ENCODE measurements around the gene OR2C3. TPM values are rescaled to one million over a fixed set of nuclear protein-coding genes. Genes with fewer than 3 reads are reported as not detected.
"Not testable (repeated sequence)": the region's sequence is repeated elsewhere in the genome, so short reads cannot be mapped to it uniquely, and the experiment has no call there.

Gene OR2C3
- total RNA-seq, 1 experiment from 2014 or later, result not detected

DNA sequence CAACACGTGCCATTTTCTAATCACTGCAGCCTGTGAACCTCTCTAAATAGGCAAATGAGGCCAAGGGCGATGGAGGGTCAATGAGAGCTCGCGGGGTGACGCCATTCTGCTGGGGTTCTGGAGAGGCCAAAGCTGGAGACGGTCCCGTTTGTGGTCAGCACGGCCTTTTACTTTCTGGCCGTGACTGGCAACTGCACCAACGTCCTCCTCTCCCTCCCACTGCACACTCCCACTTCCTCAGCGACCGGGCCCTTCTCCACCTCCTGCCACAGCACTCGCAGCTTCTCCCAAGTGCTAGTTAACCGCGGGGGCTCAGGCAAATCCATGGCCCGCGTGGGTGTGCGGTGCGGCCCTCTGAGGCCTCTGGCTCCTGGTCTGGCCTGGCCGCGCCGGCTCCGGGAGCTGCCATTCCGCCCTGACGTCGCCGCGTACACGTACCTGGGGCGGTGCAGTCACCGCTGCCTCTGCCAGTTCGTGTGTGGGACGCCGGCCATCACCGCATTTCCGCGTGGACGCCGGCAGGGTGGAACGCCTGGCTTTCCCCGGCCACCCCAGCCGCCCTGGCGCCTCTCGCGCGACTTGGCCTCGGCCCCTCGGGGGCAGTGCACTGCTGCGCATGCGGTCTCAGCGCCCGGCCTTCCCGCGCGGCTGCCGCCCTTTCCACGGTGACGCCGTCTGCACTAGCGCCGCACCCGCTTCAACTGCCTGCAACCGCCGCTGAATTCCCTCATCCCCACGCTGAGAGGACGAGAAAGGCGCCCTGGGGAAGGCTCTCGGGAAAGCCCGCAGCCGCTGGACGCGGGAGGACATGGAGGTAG lies 18.2 kb downstream of the OR2C3 start:
- DNase-seq (ENCODE audit: low spot score), result no peak

DNA sequence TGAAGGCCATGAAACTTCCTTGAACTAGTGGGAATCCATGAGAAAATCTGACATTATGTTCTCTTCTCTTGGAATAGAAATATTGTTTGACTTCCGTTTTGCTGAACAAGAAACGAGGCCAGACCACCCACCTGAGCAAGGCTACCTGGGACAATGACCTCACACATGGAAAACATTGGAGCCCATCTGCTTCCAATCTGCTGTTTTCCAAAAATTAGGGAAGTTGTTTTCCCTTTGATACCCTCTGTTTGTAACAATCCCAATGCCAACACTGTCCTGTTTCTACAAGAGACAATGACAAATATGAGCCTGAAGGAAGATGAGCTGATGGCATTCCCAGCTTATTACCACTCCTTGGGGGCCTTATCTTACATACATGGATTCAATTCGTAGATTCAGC lies 29.4 kb downstream of the OR2C3 start:
- DNase-seq (ENCODE audit: low spot score), result no peak

DNA sequence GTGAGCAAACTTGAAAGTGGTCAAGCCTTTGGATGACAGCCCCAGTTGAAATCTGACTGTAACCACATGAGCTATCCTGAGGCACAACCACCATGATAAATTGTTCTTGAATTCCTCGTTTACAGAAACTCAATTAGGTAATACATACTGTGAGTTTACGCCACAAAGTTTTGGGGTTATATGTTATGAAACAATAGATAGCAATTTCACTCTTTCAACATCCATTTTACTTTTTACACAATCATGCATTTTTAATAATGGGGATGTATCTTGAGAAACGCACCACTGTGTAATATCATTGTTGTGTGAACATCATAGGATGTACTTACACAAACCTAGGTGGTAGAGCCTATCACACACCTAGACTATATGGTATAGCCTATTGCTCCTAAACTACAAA lies 35.4 kb downstream of the OR2C3 start:
- DNase-seq (ENCODE audit: low spot score), result no peak

DNA sequence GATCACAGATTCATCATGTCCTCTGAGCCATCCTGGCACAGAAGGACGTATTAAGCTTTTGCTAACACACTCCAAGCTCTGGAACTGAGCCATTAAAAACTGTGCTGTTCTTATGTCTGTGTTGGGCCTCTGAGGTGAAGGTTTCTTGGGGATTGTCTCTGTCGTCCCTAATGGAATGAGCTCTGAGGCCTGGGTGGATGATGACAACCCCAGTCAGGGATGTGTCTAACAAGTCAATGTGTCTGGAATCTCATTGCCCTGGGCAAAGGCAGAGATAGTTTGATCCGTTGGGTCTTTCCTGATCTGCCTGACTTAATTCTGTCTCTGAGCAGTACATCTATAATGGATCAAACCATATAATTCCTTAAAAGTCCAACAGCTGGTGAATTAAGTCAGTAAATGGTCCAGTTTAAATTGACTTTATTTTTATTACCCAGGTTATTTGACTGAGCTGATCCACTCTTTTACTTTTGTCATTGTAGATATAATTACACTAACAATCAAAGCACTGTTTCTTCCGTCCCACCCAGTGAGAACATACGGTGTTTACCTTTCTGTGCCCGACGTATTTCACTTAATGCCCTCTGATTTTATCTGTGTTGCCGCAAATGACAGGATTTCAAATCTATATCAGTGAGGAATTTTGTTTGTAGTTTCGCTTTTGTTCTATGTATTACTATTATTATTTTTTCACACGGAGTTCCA lies 39.5 kb downstream of the OR2C3 start:
- DNase-seq (ENCODE audit: low spot score), result no peak

DNA sequence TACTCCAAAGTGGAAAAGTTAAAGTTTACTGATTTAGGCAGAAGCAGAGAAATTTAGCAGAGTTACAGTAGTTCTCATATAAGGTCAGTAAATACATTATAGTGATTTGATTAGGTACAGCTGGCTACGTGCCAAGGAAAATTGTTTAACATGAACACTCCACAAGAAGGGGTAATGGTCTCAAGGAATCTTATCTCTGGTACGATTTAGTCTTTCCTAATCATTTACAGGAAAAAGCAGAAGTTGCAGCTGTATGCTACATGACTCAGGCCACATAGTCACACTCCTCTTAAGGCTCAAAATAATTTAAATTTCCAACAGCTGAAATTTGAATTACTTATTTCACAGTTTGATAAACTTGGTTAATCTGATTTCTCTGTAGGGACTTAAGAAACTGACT lies 41.5 kb downstream of the OR2C3 start:
- no peak for DNase-seq (ENCODE audit: low spot score)

DNA sequence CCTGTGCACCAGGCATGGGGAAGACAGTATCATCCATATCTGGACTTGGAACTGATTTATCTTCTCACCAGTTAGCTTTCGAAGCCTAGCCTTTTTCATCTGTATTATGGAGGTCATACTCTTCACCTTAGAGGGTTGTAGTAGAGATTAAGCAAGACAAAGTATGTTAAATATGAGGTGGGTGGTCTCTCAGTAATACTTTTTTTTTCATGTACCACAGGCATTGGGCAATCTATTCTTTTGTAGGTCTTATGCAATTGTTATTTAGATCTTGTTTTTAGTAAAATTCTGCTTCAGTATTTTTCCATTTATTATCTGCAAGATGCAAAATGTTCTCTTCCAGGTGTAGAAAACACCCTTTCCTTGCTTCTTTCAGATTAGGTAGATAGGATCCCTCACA lies 43.1 kb downstream of the OR2C3 start:
- DNase-seq (ENCODE audit: low spot score), result no peak

DNA sequence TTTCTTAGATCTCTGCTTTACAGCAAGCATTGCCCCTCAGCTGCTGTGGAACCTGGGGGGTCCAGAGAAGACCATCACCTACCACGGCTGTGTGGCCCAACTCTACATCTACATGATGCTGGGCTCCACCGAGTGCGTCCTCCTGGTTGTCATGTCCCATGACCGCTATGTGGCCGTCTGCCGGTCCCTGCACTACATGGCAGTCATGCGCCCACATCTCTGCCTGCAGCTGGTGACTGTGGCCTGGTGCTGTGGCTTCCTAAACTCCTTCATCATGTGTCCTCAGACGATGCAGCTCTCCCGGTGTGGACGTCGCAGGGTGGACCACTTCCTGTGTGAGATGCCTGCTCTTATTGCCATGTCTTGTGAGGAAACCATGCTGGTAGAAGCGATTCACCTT lies 44.9 kb downstream of the OR2C3 start:
- DNase-seq (ENCODE audit: low spot score), result no peak

DNA sequence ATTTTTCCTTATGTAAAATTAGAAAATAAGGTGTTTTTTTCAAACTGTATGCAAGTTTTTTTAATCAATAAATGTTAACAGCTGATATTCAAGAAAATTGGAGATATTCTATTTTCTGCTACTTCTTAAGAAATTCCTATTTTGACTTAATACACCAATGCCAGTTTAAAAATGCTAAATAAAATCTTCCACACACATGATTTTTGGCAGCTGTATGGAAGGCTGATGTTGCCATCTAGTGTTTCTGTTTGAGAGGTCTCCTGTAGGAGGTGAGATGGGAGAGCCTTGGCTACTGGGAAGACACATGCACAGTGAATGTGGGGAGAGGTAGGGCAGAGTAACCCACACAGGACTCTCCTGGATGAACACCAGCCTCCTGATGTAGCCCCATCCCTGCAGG lies 49.2 kb downstream of the OR2C3 start:
- DNase-seq (ENCODE audit: low spot score), result peak; percentile 42

DNA sequence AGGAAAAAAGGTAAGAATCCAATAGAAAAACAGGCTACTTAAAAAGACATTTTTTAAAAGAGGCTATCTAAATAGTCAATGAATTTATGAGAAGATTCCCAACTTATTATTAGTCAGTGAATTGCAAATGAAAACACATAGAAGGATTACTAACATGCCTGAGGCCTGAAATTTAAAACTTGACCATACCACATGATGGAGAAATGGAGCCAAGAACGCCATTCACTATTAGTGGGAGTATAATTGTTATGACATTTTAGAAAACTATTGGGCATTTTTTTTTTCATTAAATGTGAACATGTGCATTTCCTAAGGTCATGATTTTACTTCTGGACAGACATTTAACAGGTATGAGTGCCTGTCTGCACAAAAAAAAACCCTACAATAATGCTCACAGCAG lies 53.5 kb downstream of the OR2C3 start:
- no peak for DNase-seq (ENCODE audit: low spot score)

DNA sequence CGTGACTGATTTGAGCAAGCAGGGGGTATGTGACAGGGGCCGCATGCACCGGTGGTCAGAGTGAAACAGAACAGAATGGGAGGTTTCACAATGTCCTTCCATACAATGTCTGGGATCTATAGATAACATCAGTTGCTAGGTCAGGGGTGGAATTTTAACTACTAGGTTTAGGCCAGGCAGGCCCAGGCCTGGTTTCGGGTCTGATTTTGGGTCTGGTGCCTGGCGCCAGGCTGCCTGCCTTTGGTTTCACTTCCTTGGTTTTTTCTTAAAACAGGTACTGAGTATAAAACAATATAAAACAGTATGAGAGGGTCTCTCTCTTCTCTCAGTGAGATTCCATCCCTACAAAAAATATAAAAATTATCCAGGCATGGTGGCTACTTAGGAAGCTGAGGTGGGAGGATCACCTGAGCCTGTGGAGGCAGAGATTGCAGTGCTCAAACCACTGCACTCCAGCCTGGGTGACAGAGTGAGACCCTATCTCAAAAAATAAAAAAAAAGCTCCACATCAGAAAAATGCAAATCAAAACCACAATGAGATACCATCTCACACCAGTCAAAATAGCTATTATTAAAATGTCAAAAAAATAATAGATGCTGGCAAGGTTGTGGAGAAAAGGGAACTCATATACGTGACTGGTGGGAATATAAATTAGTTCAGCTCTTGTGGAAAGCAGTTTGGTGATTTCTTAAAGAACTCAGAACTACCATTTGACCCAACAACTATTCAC lies 59.7 kb downstream of the OR2C3 start:
- DNase-seq (ENCODE audit: low spot score), result not testable (repeated sequence)

DNA sequence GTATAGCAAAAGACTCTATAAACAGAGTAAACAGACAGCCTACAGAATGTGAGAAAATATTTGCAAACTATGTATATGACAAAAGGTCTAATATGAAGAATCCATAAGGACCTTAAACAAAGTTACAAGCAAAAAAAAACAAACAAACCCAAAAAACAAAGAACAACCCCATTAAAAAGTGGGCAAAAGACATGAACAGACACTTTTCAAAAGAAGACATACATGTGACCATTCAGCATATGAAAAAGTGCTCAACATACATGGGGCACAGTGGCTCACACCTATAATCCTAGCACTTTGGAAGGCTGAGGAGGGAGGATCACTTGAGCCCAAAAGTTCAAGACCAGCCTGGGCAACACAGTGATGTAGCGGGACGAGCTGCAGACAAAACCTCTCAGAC lies 60.4 kb downstream of the OR2C3 start:
- DNase-seq (ENCODE audit: low spot score), result no peak

Other genes starting within 250 kb of the OR2C3 start
- 26.5 and 45.0 TPM in 2 replicates for gene ZNF496, start 204.6 kb downstream of the OR2C3 start, total RNA-seq (2014; rRNA removed; shearing (Covaris generic))
- 0.24 and 0.43 TPM in 2 replicates for gene NLRP3, start 120.3 kb downstream of the OR2C3 start, total RNA-seq (2014; rRNA removed; shearing (Covaris generic))
- gene OR2B11, start 78.3 kb downstream of the OR2C3 start, total RNA-seq (2014; rRNA removed; shearing (Covaris generic)), result not detected in 2 replicates
- gene GCSAML, start 12.7 kb upstream of the OR2C3 start, total RNA-seq (2014; rRNA removed; shearing (Covaris generic)), result 0.10 TPM in 1 of 2 replicates, not detected in the other
- gene OR2G2, start 51.9 kb upstream of the OR2C3 start, total RNA-seq (2014; rRNA removed; shearing (Covaris generic)), result not detected in 2 replicates
- gene OR2G3, start 69.1 kb upstream of the OR2C3 start, total RNA-seq (2014; rRNA removed; shearing (Covaris generic)), result not detected in 2 replicates
- not detected in 2 replicates for gene OR13G1, start 143.3 kb upstream of the OR2C3 start, total RNA-seq (2014; rRNA removed; shearing (Covaris generic))
- gene OR6F1, start 180.2 kb upstream of the OR2C3 start, total RNA-seq (2014; rRNA removed; shearing (Covaris generic)), result not detected in 2 replicates
- gene OR14K1, start 202.2 kb upstream of the OR2C3 start, total RNA-seq (2014; rRNA removed; shearing (Covaris generic)), result not detected in 2 replicates
- not detected in 2 replicates for gene OR14A2, start 211.7 kb upstream of the OR2C3 start, total RNA-seq (2014; rRNA removed; shearing (Covaris generic))
- gene OR1C1, start 224.1 kb upstream of the OR2C3 start, total RNA-seq (2014; rRNA removed; shearing (Covaris generic)), result not detected in 2 replicates

Data from A172 (cell line).